ENCODE results near the gene FGGY.

FGGY gene

GRCh38 chr1:59759156-59759925 is 462.4 kb downstream of the FGGY start:
- Histone ChIP-seq H3K4me3 (ENCODE audit: low read depth, low read length) (peak overlapping the region; percentile 44), H3K36me3 (no peaks in the 10 kb centered on the region), H3K9me3 (no peaks in the 10 kb centered on the region), H3K4me1 (peaks cover 3% of the 10 kb centered on the region; the same call in 1 of the 2 replicates), H3K27me3 (no peaks in the 10 kb centered on the region)
- peak; percentile 57 for DNase-seq
- peak; percentile 79 for TF ChIP-seq CTCF (IDR thresholded peaks at IDR 0.05; ENCODE audit: low read depth, low read length)

- Histone ChIP-seq H3K27me3 (no peaks in the 10 kb centered on the region), H3K4me1 (peaks cover 14% of the 10 kb centered on the region), H3K4me3 (ENCODE audit: low read depth, low read length) (no peak overlapping the region), H3K36me3 (no peaks in the 10 kb centered on the region), H3K9me3 (no peaks in the 10 kb centered on the region)
- no peak for TF ChIP-seq CTCF (IDR thresholded peaks at IDR 0.05; ENCODE audit: low read depth, low read length)
- DNase-seq = no peak
Observed at GRCh38 chr1:59761443-59761842, 464.5 kb downstream of the FGGY start.

GRCh38 chr1:59763418-59763817 is 466.5 kb downstream of the FGGY start:
- Histone ChIP-seq H3K4me3 (ENCODE audit: low read depth, low read length) (no peak overlapping the region), H3K27me3 (no peaks in the 10 kb centered on the region), H3K4me1 (peaks cover 15% of the 10 kb centered on the region), H3K9me3 (no peaks in the 10 kb centered on the region), H3K36me3 (no peaks in the 10 kb centered on the region)
- no peak for TF ChIP-seq CTCF (IDR thresholded peaks at IDR 0.05; ENCODE audit: low read depth, low read length)
- no peak for DNase-seq

GRCh38 chr1:59765011-59765730 is 468.3 kb downstream of the FGGY start:
- H3K27me3 ChIP-seq = no peaks in the 10 kb centered on the region
- no peaks in the 10 kb centered on the region for H3K9me3 ChIP-seq
- H3K36me3 ChIP-seq = no peaks in the 10 kb centered on the region
- TF ChIP-seq CTCF (IDR thresholded peaks at IDR 0.05; ENCODE audit: low read depth, low read length) = no peak
- DNase-seq = peak; percentile 15
- H3K4me3 ChIP-seq (ENCODE audit: low read depth, low read length) = no peak overlapping the region
- peaks cover 22% of the 10 kb centered on the region for H3K4me1 ChIP-seq

GRCh38 chr1:59766227-59766855 is 469.4 kb downstream of the FGGY start:
- no peaks in the 10 kb centered on the region for H3K9me3 ChIP-seq
- no peak for DNase-seq
- H3K36me3 ChIP-seq = no peaks in the 10 kb centered on the region
- peaks cover 22% of the 10 kb centered on the region for H3K4me1 ChIP-seq
- H3K27me3 ChIP-seq = no peaks in the 10 kb centered on the region
- no peak overlapping the region for H3K4me3 ChIP-seq (ENCODE audit: low read depth, low read length)
- no peak for TF ChIP-seq CTCF (IDR thresholded peaks at IDR 0.05; ENCODE audit: low read depth, low read length)
